Measurements from ENCODE around the gene PRM1. TPM values are rescaled to one million over a fixed set of nuclear protein-coding genes. Genes with fewer than 3 reads are reported as not detected.
A peak's percentile ranks its signal among the peaks of the same experiment; 100 is the strongest.

PRM1 gene, protein sequence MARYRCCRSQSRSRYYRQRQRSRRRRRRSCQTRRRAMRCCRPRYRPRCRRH
- total RNA-seq, result not detected
- not detected for polyA plus RNA-seq
- total RNA-seq, result not detected

DNA sequence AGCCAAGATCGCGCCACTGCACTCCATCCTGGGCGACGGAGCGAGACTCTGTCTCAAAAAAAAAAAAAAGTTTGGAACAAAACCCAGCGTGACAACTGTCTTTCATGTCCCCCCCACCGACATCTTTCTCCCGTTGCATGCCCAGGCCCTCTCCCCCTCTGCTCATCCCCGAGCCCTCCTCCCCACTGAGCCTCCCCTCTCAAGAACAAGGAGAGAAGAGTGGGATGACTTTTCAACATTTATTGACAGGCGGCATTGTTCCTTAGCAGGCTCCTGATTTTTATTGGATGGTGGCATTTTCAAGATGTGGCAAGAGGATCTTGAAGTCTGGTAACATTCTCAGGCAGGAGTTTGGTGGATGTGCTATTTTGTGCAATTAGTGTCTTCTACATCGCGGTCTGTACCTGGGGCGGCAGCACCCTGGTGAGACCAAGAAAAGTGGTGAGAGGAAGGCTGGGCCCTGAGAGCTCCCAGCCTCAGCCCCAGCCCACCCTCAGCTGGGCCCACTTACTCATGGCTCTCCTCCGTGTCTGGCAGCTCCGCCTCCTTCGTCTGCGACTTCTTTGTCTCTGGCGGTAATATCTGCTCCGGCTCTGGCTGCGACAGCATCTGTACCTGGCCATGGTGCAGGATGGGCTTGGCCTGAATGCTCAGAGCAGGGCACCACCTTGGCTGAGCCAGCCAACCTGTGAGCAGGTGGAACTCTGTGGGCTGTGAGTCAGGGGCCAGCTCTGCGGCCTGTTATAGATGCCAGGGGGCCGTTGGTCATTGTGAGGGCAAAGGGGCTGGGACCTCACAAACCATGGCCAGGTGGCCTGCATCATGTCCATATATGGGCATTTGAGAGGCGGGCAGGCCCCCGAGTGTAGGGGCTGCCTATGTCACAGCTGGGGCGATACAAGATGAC lies at the start of gene PRM1:
TSS of gene PRM1 (minus strand) at position 715 of the 907 bp plus-strand sequence. CDS start at position 623, 92 bp downstream.
- Histone ChIP-seq H3K9me3 (ENCODE audit: control insufficient read depth in 2 of 3, low read length in 3 of 3) (no peaks in the 10 kb centered on the region), H3K4me1 (ENCODE audit: control insufficient read depth in 2 of 2, insufficient read depth in 2 of 2, low read length in 2 of 2) (no peaks in the 10 kb centered on the region), H3K36me3 (ENCODE audit: control insufficient read depth in 2 of 3, insufficient read depth in 3 of 3, low read length in 3 of 3) (no peaks in the 10 kb centered on the region), H3K4me3 (ENCODE audit: low read length) (no peak within 1 kb of the TSS), H3K27me3 (ENCODE audit: control insufficient read depth in 2 of 2, insufficient read depth in 2 of 2, low read length in 2 of 2) (no peaks in the 10 kb centered on the region), H3K27ac (ENCODE audit: low read depth, low read length) (no peak within 1 kb of the TSS)
- POLR2A ChIA-PET, result no interaction called here
- DNase-seq, result no peak
- no peak for ATAC-seq
- Mint-ChIP-seq H3K9me3 (peaks cover 0 to 4% (median 0%) of the 10 kb centered on the region in 11 donors), H3K4me1 (peaks cover 0 to 16% (median 0%) of the 10 kb centered on the region in 7 donors), H3K36me3 (no peaks in the 10 kb centered on the region), H3K27me3 (peaks cover 0 to 41% (median 0%) of the 10 kb centered on the region in 5 donors), H3K27ac (peak within 1 kb of the TSS in 2 of 9 donors; percentile 46 to 51), H3K4me3 (no peak within 1 kb of the TSS)
- CTCF ChIA-PET, result no interaction called here
- intact Hi-C loops (cut with micrococcal nuclease), result no loop called here

DNA sequence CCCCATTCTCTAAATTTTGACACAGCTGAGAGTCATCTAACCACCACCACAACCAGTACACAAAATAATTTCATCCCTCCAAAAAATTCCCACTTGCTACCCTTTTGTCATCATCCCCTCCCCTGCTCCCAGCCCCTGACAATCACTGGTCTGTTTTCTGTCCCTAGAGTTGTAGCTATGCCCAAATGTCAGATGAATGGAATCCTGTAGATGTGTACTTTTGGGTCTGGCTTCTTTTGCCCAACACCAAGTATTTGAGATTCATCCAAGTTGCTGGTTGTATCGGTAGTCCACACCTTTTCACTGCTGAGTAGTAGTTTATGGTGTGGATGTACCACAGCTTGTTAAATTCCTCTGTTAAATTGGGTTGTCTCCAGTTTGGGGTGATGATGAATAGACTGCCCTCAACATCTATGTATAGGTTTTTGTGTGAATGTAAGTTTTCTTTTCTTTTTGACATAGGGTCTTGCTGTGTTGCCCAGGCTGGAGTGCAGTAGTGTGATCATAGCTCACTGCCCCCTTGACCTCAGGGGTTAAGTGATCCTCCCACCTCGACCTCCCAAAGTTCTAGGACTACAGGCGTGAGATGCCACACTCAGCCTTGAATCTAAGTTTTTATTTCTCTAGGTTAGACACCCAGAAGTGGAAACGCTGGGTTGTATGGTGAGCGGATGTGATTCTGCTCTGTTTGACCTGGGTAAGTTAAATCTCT lies 49.6 kb upstream of the PRM1 start:
- Mint-ChIP-seq H3K27ac (peak overlapping the region in 2 of 9 donors; percentile 54 to 76), H3K4me3 (no peak overlapping the region), H3K9me3 (peaks cover 0 to 2% (median 0%) of the 10 kb centered on the region in 11 donors), H3K36me3 (peaks cover 0 to 21% (median 0%) of the 10 kb centered on the region in 5 donors), H3K4me1 (peaks cover 11 to 50% (median 22%) of the 10 kb centered on the region in 7 donors), H3K27me3 (peaks cover 0 to 4% (median 0%) of the 10 kb centered on the region in 5 donors)
- intact Hi-C loops (cut with micrococcal nuclease), result no loop called here
- no peak overlapping the region for H3K27ac ChIP-seq (ENCODE audit: low read depth, low read length)
- peaks cover 8 to 17% of the 10 kb centered on the region in 2 donors for H3K4me1 ChIP-seq (ENCODE audit: control insufficient read depth in 2 of 2, insufficient read depth in 2 of 2, low read length in 2 of 2)
- DNase-seq (no peak), ATAC-seq (no peak)
- H3K9me3 ChIP-seq (ENCODE audit: control insufficient read depth in 2 of 3, low read length in 3 of 3), result no peaks in the 10 kb centered on the region
- ChIA-PET POLR2A (interaction anchor here (0.6 to 3.2 kb wide), 2 partner anchors 75 to 95 kb away, joined by 3 to 16 read pairs; partner anchors contain the start of gene SOCS1), CTCF (interaction anchor here (0.9 to 1.1 kb wide), 2 partner anchors 22 to 26 kb away, joined by 3 read pairs; no protein-coding TSS in a partner anchor)
- no peaks in the 10 kb centered on the region for H3K27me3 ChIP-seq (ENCODE audit: control insufficient read depth in 2 of 2, insufficient read depth in 2 of 2, low read length in 2 of 2)
- no peaks in the 10 kb centered on the region for H3K36me3 ChIP-seq (ENCODE audit: control insufficient read depth in 2 of 3, insufficient read depth in 3 of 3, low read length in 3 of 3)
- no peak overlapping the region for H3K4me3 ChIP-seq (ENCODE audit: low read length)

DNA sequence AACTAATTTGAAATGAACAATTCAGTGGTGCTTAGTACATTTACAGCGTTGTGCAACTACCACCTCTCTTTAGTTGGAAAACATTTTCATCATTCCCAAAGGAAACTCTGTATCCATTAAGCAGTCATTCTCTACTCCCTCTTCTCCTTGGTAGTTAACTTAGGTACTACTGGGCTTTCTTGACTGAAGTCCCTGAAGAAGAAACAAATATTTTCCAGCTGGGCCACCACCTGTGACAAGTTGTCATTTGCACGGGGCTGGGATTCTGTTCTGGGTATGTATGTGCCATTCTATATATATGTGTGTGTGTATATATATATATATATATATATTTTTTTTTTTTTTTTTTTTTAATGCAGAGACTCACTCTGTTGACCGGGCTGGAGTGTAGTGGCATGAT lies 48.8 kb upstream of the PRM1 start:
- POLR2A ChIA-PET, result interaction anchor here (3.2 kb wide), 1 partner anchor 74 kb away, joined by 16 read pairs; the partner anchor contains the start of gene SOCS1
- ATAC-seq (no peak), DNase-seq (no peak)
- Histone ChIP-seq H3K27ac (ENCODE audit: low read depth, low read length) (no peak overlapping the region), H3K4me1 (ENCODE audit: control insufficient read depth in 2 of 2, insufficient read depth in 2 of 2, low read length in 2 of 2) (peaks cover 8 to 17% of the 10 kb centered on the region in 2 donors), H3K36me3 (ENCODE audit: control insufficient read depth in 2 of 3, insufficient read depth in 3 of 3, low read length in 3 of 3) (no peaks in the 10 kb centered on the region), H3K27me3 (ENCODE audit: control insufficient read depth in 2 of 2, insufficient read depth in 2 of 2, low read length in 2 of 2) (no peaks in the 10 kb centered on the region), H3K9me3 (ENCODE audit: control insufficient read depth in 2 of 3, low read length in 3 of 3) (no peaks in the 10 kb centered on the region), H3K4me3 (ENCODE audit: low read length) (no peak overlapping the region)
- peaks cover 0 to 5% (median 0%) of the 10 kb centered on the region in 11 donors for H3K9me3 Mint-ChIP-seq
- CTCF ChIA-PET, result interaction anchor here (1.1 kb wide), 1 partner anchor 23 kb away, joined by 3 read pairs; no protein-coding TSS in a partner anchor
- H3K27me3 Mint-ChIP-seq, result peaks cover 0 to 4% (median 0%) of the 10 kb centered on the region in 5 donors
- H3K4me3 Mint-ChIP-seq, result no peak overlapping the region
- intact Hi-C loops (cut with micrococcal nuclease), result no loop called here
- H3K27ac Mint-ChIP-seq, result no peak overlapping the region
- peaks cover 11 to 58% (median 25%) of the 10 kb centered on the region in 7 donors for H3K4me1 Mint-ChIP-seq
- H3K36me3 Mint-ChIP-seq, result peaks cover 0 to 26% (median 0%) of the 10 kb centered on the region in 5 donors

DNA sequence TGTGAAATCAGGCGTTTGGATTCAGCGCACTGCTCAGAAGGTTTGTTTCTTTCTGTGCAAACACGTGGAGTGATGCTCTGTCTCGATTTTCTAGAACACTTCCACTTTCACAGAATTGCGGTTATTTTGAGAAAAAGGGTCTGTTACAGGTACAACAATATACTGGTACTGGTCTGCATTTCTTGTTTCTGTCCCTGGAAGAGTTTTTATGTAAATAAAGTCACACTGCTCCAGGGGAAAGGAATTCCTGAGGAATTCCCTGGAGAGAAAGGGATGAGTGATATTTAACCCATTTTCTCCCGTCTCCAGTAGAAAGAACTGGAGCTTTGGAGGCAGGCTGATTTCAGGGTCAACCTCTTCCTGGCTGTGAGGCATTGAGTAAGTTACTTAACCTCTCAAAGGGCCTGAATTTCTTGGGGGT lies 48.0 kb upstream of the PRM1 start:
- H3K9me3 Mint-ChIP-seq, result peaks cover 0 to 5% (median 0%) of the 10 kb centered on the region in 11 donors
- no peaks in the 10 kb centered on the region for H3K27me3 ChIP-seq (ENCODE audit: control insufficient read depth in 2 of 2, insufficient read depth in 2 of 2, low read length in 2 of 2)
- ChIA-PET CTCF (interaction anchor here (0.7 to 1.2 kb wide), 3 partner anchors 18 to 74 kb away, joined by 3 read pairs; no protein-coding TSS in a partner anchor), POLR2A (interaction anchor here (1.0 to 3.2 kb wide), 2 partner anchors 73 to 104 kb away, joined by 3 to 16 read pairs; partner anchors contain the start of gene SOCS1)
- no peaks in the 10 kb centered on the region for H3K9me3 ChIP-seq (ENCODE audit: control insufficient read depth in 2 of 3, low read length in 3 of 3)
- H3K27me3 Mint-ChIP-seq, result peaks cover 0 to 4% (median 0%) of the 10 kb centered on the region in 5 donors
- peak; percentile 21 for ATAC-seq
- peak overlapping the region; percentile 32 for H3K4me3 ChIP-seq (ENCODE audit: low read length)
- no peak for DNase-seq
- H3K27ac Mint-ChIP-seq, result peak overlapping the region in 7 of 9 donors; percentile 30 to 88 (median 76)
- H3K4me1 ChIP-seq (ENCODE audit: control insufficient read depth in 2 of 2, insufficient read depth in 2 of 2, low read length in 2 of 2), result peaks cover 8 to 17% of the 10 kb centered on the region in 2 donors
- no peak overlapping the region for H3K27ac ChIP-seq (ENCODE audit: low read depth, low read length)
- intact Hi-C loops (cut with micrococcal nuclease), result no loop called here
- H3K4me1 Mint-ChIP-seq, result peaks cover 11 to 62% (median 25%) of the 10 kb centered on the region in 7 donors
- peak overlapping the region; percentile 46 to 85 (median 70) for H3K4me3 Mint-ChIP-seq
- peaks cover 0 to 25% (median 0%) of the 10 kb centered on the region in 5 donors for H3K36me3 Mint-ChIP-seq
- no peaks in the 10 kb centered on the region for H3K36me3 ChIP-seq (ENCODE audit: control insufficient read depth in 2 of 3, insufficient read depth in 3 of 3, low read length in 3 of 3)

DNA sequence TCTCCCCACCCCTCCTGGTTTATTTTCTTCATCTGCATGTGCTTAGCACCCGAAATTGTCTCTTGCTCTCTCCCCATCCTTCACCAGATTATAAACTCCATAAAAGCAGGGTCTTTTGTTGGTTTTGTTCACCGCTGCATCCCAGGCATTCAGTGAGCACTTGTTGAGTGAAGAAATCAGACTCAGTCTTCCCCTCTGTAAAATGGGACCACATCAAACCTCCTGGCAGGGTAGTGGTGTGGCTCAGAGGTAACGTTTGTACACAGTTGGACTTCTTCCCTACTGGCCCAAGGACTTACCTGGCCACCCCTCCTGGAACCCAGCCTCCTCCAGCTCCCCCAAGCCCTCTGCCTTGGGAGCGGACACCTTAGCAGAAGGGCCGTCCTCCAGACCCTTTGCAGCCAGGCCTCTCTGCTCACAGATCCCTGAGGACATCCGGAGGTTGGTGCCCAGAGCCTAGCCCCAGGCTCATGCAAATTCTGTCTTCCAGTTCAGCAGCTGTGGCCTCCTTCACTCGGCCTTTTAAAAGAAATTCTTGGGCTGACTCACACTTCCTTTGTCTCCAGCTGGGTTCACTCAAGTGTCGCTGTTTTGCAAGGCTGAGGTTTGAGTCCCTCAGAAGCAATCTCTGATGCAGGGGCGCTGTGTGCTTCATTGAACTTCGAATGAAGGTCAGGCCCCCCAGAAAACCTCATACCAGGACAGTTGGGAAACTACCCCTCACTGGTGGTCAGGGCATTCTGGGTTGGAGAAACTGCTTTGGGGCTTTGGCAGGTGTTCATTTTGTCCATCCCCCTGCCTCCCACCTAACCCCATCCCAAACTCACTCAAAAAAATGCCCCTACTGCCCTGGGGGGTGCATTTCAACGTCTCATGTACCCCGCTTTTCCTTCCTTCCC lies 47.3 kb upstream of the PRM1 start:
- peak overlapping the region; percentile 46 to 85 (median 70) for H3K4me3 Mint-ChIP-seq
- H3K27ac Mint-ChIP-seq, result peak overlapping the region; percentile 21 to 88 (median 73)
- Histone ChIP-seq H3K9me3 (ENCODE audit: control insufficient read depth in 2 of 3, low read length in 3 of 3) (no peaks in the 10 kb centered on the region), H3K27ac (ENCODE audit: low read depth, low read length) (no peak overlapping the region), H3K4me1 (ENCODE audit: control insufficient read depth in 2 of 2, insufficient read depth in 2 of 2, low read length in 2 of 2) (peaks cover 8 to 17% of the 10 kb centered on the region in 2 donors), H3K4me3 (ENCODE audit: low read length) (peak overlapping the region; percentile 32), H3K27me3 (ENCODE audit: control insufficient read depth in 2 of 2, insufficient read depth in 2 of 2, low read length in 2 of 2) (no peaks in the 10 kb centered on the region), H3K36me3 (ENCODE audit: control insufficient read depth in 2 of 3, insufficient read depth in 3 of 3, low read length in 3 of 3) (no peaks in the 10 kb centered on the region)
- peaks cover 0 to 4% (median 0%) of the 10 kb centered on the region in 5 donors for H3K27me3 Mint-ChIP-seq
- ATAC-seq (peak; percentile 83), DNase-seq (peak in 7 of 9 donors; percentile 24 to 52 (median 30))
- CTCF ChIA-PET, result interaction anchor here (0.7 to 1.2 kb wide), 4 partner anchors 17 to 74 kb away, joined by 3 to 4 read pairs (median 3); no protein-coding TSS in a partner anchor
- intact Hi-C loops (cut with micrococcal nuclease), result loop anchor here (1.0 kb wide), 4 partner anchors 17 to 31 kb away; partner anchors contain the start of gene RMI2 (in 1 of the 2)
- POLR2A ChIA-PET, result interaction anchor here (1.0 to 3.2 kb wide), 3 partner anchors 32 to 103 kb away, joined by 3 to 16 read pairs (median 3); partner anchors contain the start of gene SOCS1
- peaks cover 0 to 25% (median 0%) of the 10 kb centered on the region in 5 donors for H3K36me3 Mint-ChIP-seq
- peaks cover 11 to 68% (median 26%) of the 10 kb centered on the region in 7 donors for H3K4me1 Mint-ChIP-seq
- peaks cover 0 to 5% (median 0%) of the 10 kb centered on the region in 11 donors for H3K9me3 Mint-ChIP-seq
